Mesodermal cell (in vitro differentiated cells): ENCODE measurements around the gene MDFI.

Source experiments
- H3K27ac ChIP-seq: 2 replicates; pipeline ENCODE4 v1.7.0; 2013; ENCODE audit warnings: mild to moderate bottlenecking, low read depth, low read length, moderate library complexity; ENCODE audit not compliant: severe bottlenecking
- H3K36me3 ChIP-seq: 2 replicates; pipeline ENCODE4 v1.7.1; 2013; ENCODE audit warnings: mild to moderate bottlenecking, low read length, moderate library complexity; ENCODE audit not compliant: control insufficient read depth, insufficient read depth
- H3K4me1 ChIP-seq: one replicate; pipeline ENCODE4 v1.7.1; 2013; ENCODE audit warnings: mild to moderate bottlenecking, low read length; ENCODE audit not compliant: insufficient read depth, control insufficient read depth, poor library complexity, severe bottlenecking
- H3K4me3 ChIP-seq: 2 replicates; pipeline ENCODE4 v1.7.0; 2013; ENCODE audit warnings: low read length, control low read depth, mild to moderate bottlenecking; ENCODE audit not compliant: insufficient read depth, poor library complexity, severe bottlenecking; ENCODE audit errors: extremely low read depth
- H3K9me3 ChIP-seq: 2 replicates; pipeline ENCODE4 v1.7.1; 2013; ENCODE audit warnings: mild to moderate bottlenecking, low read length, moderate library complexity; ENCODE audit not compliant: control insufficient read depth
- WGBS, 2 experiments: methylation state at CpG; one replicate each; pipeline ENCODE4 v1.1.5; 2013; ENCODE audit warnings: missing lambda C conversion rate in 2 of 2; ENCODE audit not compliant: insufficient coverage in 2 of 2; 5-methylcytosine and 5-hydroxymethylcytosine counted together

The MDFI gene

DNA sequence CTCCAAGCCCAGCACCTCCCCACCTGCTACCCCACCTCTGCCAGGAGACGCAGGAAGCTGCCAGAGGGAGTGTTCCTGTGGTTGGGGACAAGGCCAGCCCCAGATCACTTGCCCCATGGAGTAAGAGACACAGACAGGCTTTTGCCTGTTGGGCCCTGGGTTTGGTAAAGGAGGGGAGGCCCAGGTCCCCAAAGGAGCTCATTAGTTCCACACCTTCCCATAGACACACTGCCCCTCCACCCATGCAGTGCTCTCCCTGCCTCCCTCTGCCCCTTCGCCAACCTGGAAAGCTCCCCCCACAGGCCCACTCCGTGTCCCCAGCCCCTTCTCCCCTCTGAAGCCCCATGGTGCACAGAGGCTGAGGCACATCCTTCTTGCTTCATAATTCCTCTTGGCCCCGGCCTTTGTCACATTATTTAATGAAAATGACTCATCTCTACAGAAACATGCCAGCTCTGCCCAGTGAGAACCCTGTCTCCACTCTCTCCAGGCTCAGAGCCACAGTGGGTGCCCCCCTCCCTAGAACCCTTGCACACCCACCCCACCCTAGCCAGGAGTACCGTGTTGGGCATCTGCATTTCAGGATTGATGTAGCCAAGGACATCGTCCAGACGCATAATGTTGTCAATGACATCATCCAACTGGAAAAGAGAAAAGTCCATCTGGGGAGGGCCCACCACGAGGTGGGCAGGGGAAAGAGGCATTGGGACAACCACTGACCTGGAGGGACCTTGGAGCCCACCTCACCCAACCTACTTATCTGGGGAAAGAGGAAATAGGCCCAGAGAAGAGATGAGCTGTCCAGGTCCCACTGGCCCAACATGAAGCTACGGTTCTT lies 51.1 kb downstream of the MDFI start:
- Histone ChIP-seq H3K4me1 (peaks cover 4% of the 10 kb centered on the region), H3K4me3 (no peak overlapping the region), H3K27ac (no peak overlapping the region), H3K9me3 (no peaks in the 10 kb centered on the region), H3K36me3 (no peaks in the 10 kb centered on the region)
- WGBS, 2 experiments, result 82 to 89% methylated on average over 6 to 7 of the region's 9 CpGs

DNA sequence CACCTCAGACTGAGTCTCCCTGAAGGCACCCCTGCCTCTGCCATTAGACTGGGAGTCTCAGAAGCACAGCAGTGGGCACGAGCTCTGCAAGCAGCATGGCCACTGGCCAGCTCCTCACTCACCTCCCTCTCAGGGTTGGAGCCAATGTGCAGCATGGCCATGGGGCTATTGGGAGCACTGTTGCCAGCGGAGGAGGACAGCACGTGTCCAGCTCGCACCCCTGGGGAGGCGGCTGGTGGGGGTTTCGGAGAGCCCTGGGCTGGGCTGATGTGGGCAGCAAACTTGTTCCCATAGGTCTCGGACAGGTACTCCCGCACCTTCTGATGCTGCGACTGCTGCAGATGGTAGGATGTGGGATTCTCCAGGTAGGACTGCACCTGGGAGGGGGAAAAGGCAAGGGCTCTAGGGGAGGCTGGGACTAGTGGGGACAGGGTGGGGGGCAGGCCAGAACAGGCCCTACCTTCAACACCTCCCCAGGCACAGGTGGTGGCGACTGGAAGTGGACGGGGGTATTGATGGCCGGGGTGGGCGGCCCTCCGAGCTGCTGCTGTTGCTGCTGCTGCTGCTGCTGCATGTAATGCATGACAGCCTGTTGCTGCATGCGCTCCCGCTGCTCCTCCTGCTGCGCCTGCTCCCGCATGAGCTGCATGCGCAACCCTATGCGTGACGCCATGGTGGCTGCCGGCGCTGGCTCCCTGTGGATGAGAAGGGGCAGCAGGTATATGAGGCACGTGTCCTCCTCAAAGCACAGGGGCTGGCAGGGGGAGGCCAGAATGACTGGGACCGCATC lies 52.5 kb downstream of the MDFI start:
- Histone ChIP-seq H3K4me1 (peaks cover 4% of the 10 kb centered on the region), H3K9me3 (no peaks in the 10 kb centered on the region), H3K4me3 (no peak overlapping the region), H3K36me3 (no peaks in the 10 kb centered on the region), H3K27ac (no peak overlapping the region)
- WGBS, 2 experiments, result 93 to 96% methylated on average over 23 to 25 of the region's 25 CpGs

DNA sequence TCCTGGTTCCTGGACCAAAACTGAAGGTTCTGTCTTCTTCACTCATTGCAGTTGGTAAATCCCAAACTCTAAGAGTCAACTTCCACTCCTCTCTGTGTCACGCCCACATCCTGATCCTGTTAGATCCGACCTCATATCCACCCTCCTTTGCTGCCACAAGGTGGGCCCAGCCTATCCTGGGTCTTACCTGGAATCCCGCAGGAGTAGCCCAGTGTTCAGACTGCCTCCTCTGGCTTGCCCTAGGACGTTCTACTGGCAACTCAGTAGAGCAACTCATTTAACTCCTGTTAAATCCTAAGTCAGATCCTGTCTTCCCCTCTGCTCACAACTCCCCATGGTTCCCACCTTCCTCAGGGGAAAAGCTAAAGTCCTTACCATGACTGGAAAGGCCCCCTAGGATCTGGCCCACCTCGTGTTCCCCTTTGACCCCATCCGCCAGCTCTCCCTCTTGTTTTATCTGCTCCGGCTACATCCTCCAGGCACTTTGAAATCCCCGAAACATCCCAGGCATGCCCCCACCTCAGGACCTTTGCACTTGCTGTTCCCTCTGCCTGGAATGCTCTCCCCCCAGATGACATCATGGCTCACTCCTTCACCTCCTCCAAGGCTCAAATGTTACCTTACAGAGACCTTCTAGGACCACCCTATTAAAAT lies 53.3 kb downstream of the MDFI start:
- H3K4me1 ChIP-seq, result peaks cover 4% of the 10 kb centered on the region
- H3K36me3 ChIP-seq, result no peaks in the 10 kb centered on the region
- H3K9me3 ChIP-seq, result no peaks in the 10 kb centered on the region
- H3K4me3 ChIP-seq, result no peak overlapping the region
- H3K27ac ChIP-seq, result no peak overlapping the region
- WGBS, 2 experiments, result 83 to 85% methylated on average over 7 to 8 of the region's 8 CpGs

DNA sequence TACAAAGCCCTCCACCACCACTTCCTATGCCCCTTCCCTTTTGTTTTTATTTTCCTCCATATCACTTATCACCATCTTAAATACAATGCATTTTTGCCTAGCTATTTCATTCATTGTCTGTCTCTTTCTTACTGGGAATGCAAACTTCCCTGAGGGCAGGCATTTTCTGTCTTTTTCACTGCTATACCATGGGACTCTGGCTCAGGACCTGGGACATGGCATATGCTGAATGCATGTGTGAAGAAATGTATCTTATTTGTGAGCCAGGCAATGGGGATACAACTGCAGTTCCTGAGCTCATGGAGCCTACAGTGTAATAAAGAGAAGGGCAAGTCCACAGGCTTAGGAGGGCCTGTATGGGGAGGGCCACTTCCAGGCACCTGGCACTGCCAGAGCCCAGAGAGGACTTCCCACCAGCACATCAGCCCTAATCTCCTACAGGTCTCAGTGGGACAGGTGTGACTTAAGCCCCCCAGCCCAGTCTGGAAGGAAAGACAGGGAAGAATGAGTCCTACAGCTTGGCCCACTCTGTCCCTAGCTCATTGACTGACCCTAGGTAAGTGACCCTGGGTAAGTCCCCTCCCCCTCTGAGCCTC lies 53.9 kb downstream of the MDFI start:
- H3K9me3 ChIP-seq, result no peaks in the 10 kb centered on the region
- no peak overlapping the region for H3K27ac ChIP-seq
- no peaks in the 10 kb centered on the region for H3K36me3 ChIP-seq
- no peak overlapping the region for H3K4me3 ChIP-seq
- H3K4me1 ChIP-seq, result peaks cover 4% of the 10 kb centered on the region

- Histone ChIP-seq H3K4me1 (peaks cover 4% of the 10 kb centered on the region), H3K9me3 (no peaks in the 10 kb centered on the region), H3K36me3 (no peaks in the 10 kb centered on the region), H3K27ac (no peak overlapping the region), H3K4me3 (no peak overlapping the region)
- WGBS, 2 experiments, result 83 to 85% methylated on average over 2 of the region's 2 CpGs
Observed at GRCh38 chr6:41692730-41693129, 54.5 kb downstream of the MDFI start.

- WGBS, 2 experiments, result 84 to 85% methylated on average over 5 to 6 of the region's 10 CpGs
- Histone ChIP-seq H3K27ac (no peak overlapping the region), H3K36me3 (no peaks in the 10 kb centered on the region), H3K9me3 (no peaks in the 10 kb centered on the region), H3K4me1 (peaks cover 7% of the 10 kb centered on the region), H3K4me3 (no peak overlapping the region)
Observed at GRCh38 chr6:41693281-41694240, 55.3 kb downstream of the MDFI start.

GRCh38 chr6:41694815-41695526 lies 56.7 kb downstream of the MDFI start:
- no peak overlapping the region for H3K27ac ChIP-seq
- H3K36me3 ChIP-seq, result no peaks in the 10 kb centered on the region
- H3K4me3 ChIP-seq, result no peak overlapping the region
- peaks cover 12% of the 10 kb centered on the region for H3K4me1 ChIP-seq
- no peaks in the 10 kb centered on the region for H3K9me3 ChIP-seq
- WGBS, 2 experiments, result 88 to 100% methylated on average over 4 of the region's 6 CpGs

DNA sequence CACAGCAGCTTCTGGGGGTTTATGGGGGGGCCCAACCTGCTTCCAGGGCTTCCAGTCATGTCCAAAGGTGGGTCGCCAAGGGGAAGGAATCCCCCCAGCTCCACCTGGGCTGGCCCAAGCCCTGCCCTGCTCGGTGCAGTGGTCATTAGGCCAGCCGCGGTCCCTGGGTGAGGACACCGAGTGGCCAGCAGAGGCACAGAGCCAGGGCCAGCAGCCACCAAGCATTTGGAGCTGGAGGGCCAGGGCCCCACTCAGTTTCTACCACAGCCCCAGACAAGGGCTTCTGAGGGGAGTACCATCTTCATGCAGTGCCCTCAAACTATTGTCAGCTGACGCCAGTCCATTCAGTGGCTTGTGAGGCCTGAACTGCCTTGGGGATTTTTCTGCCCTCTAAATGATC lies 57.6 kb downstream of the MDFI start:
- WGBS, 2 experiments, result 79 to 94% methylated on average over 3 to 5 of the region's 6 CpGs
- peaks cover 19% of the 10 kb centered on the region for H3K4me1 ChIP-seq
- no peak overlapping the region for H3K27ac ChIP-seq
- H3K4me3 ChIP-seq, result no peak overlapping the region
- H3K9me3 ChIP-seq, result no peaks in the 10 kb centered on the region
- no peaks in the 10 kb centered on the region for H3K36me3 ChIP-seq

- no peaks in the 10 kb centered on the region for H3K9me3 ChIP-seq
- peaks cover 23% of the 10 kb centered on the region for H3K4me1 ChIP-seq
- no peak overlapping the region for H3K27ac ChIP-seq
- no peak overlapping the region for H3K4me3 ChIP-seq
- H3K36me3 ChIP-seq, result no peaks in the 10 kb centered on the region
- whole genome bisulfite sequencing, 2 experiments, result 88 to 93% methylated on average over 4 to 5 of the region's 6 CpGs
Observed at GRCh38 chr6:41696788-41697187, 58.5 kb downstream of the MDFI start.
